ENCODE data around the gene PLCB4.
A peak's percentile ranks its signal among the peaks of the same experiment; 100 is the strongest.
"Not testable (repeated sequence)": the region's sequence is repeated elsewhere in the genome, so short reads cannot be mapped to it uniquely, and the experiment has no call there.

Gene PLCB4

GRCh38 chr20:9353180-9353915 lies 284.5 kb downstream of the PLCB4 start:
- in situ Hi-C loops (cut with HindIII; ENCODE audit: low pct_ligation_motif_present, low pct_unique_long_range_greater_than_20kb, low sequenced_read_pairs), result no loop called here
- no peak for DNase-seq

- in situ Hi-C loops (cut with HindIII; ENCODE audit: low pct_ligation_motif_present, low pct_unique_long_range_greater_than_20kb, low sequenced_read_pairs), result no loop called here
- no peak for DNase-seq
Observed at GRCh38 chr20:9353916-9354276, 285.0 kb downstream of the PLCB4 start.

GRCh38 chr20:9354579-9354978 lies 285.7 kb downstream of the PLCB4 start:
- in situ Hi-C loops (cut with HindIII; ENCODE audit: low pct_ligation_motif_present, low pct_unique_long_range_greater_than_20kb, low sequenced_read_pairs), result no loop called here

GRCh38 chr20:9358001-9358400 lies 289.1 kb downstream of the PLCB4 start:
- no peak for DNase-seq
- in situ Hi-C loops (cut with HindIII; ENCODE audit: low pct_ligation_motif_present, low pct_unique_long_range_greater_than_20kb, low sequenced_read_pairs), result no loop called here

More at GRCh38 chr20:9354579-9354978, 285.7 kb downstream of the PLCB4 start:
- DNase-seq, result no peak

- DNase-seq, result peak; percentile 36
- in situ Hi-C loops (cut with HindIII; ENCODE audit: low pct_ligation_motif_present, low pct_unique_long_range_greater_than_20kb, low sequenced_read_pairs), result no loop called here
Observed at GRCh38 chr20:9359561-9360308, 290.8 kb downstream of the PLCB4 start.

GRCh38 chr20:9360431-9360830 lies 291.5 kb downstream of the PLCB4 start:
- DNase-seq, result no peak
- in situ Hi-C loops (cut with HindIII; ENCODE audit: low pct_ligation_motif_present, low pct_unique_long_range_greater_than_20kb, low sequenced_read_pairs), result no loop called here

GRCh38 chr20:9363673-9364072 lies 294.8 kb downstream of the PLCB4 start:
- in situ Hi-C loops (cut with HindIII; ENCODE audit: low pct_ligation_motif_present, low pct_unique_long_range_greater_than_20kb, low sequenced_read_pairs), result no loop called here
- DNase-seq, result peak; percentile 33

GRCh38 chr20:9367328-9367727 lies 298.4 kb downstream of the PLCB4 start:
- in situ Hi-C loops (cut with HindIII; ENCODE audit: low pct_ligation_motif_present, low pct_unique_long_range_greater_than_20kb, low sequenced_read_pairs), result no loop called here
- no peak for DNase-seq

GRCh38 chr20:9367746-9368145 lies 298.9 kb downstream of the PLCB4 start:
- no peak for DNase-seq

GRCh38 chr20:9368893-9369292 lies 300.0 kb downstream of the PLCB4 start:
- in situ Hi-C loops (cut with HindIII; ENCODE audit: low pct_ligation_motif_present, low pct_unique_long_range_greater_than_20kb, low sequenced_read_pairs), result no loop called here
- no peak for DNase-seq

More at GRCh38 chr20:9367746-9368145, 298.9 kb downstream of the PLCB4 start:
- in situ Hi-C loops (cut with HindIII; ENCODE audit: low pct_ligation_motif_present, low pct_unique_long_range_greater_than_20kb, low sequenced_read_pairs), result no loop called here

- no peak for DNase-seq
- in situ Hi-C loops (cut with HindIII; ENCODE audit: low pct_ligation_motif_present, low pct_unique_long_range_greater_than_20kb, low sequenced_read_pairs), result no loop called here
Observed at GRCh38 chr20:9369557-9369956, 300.7 kb downstream of the PLCB4 start.

GRCh38 chr20:9374072-9374471 lies 305.2 kb downstream of the PLCB4 start:
- no peak for DNase-seq
- in situ Hi-C loops (cut with HindIII; ENCODE audit: low pct_ligation_motif_present, low pct_unique_long_range_greater_than_20kb, low sequenced_read_pairs), result no loop called here

- in situ Hi-C loops (cut with HindIII; ENCODE audit: low pct_ligation_motif_present, low pct_unique_long_range_greater_than_20kb, low sequenced_read_pairs), result no loop called here
- DNase-seq, result no peak
Observed at GRCh38 chr20:9374480-9374879, 305.6 kb downstream of the PLCB4 start.

- in situ Hi-C loops (cut with HindIII; ENCODE audit: low pct_ligation_motif_present, low pct_unique_long_range_greater_than_20kb, low sequenced_read_pairs), result no loop called here
- no peak for DNase-seq
Observed at GRCh38 chr20:9375221-9375681, 306.4 kb downstream of the PLCB4 start.

GRCh38 chr20:9377007-9377406 lies 308.1 kb downstream of the PLCB4 start:
- no peak for DNase-seq
- in situ Hi-C loops (cut with HindIII; ENCODE audit: low pct_ligation_motif_present, low pct_unique_long_range_greater_than_20kb, low sequenced_read_pairs), result no loop called here

GRCh38 chr20:9385345-9386310 lies 316.7 kb downstream of the PLCB4 start:
- DNase-seq; in situ Hi-C loops (cut with HindIII; ENCODE audit: low pct_ligation_motif_present, low pct_unique_long_range_greater_than_20kb, low sequenced_read_pairs): not testable (repeated sequence)

- in situ Hi-C loops (cut with HindIII; ENCODE audit: low pct_ligation_motif_present, low pct_unique_long_range_greater_than_20kb, low sequenced_read_pairs), result no loop called here
- DNase-seq, result no peak
Observed at GRCh38 chr20:9388160-9388812, 319.4 kb downstream of the PLCB4 start.

- no peak for DNase-seq
- in situ Hi-C loops (cut with HindIII; ENCODE audit: low pct_ligation_motif_present, low pct_unique_long_range_greater_than_20kb, low sequenced_read_pairs), result no loop called here
Observed at GRCh38 chr20:9388813-9389161, 319.9 kb downstream of the PLCB4 start.

Data from ACHN (cell line).